Measurements from ENCODE around the gene MICA.
"Not testable (repeated sequence)": the region's sequence is repeated elsewhere in the genome, so short reads cannot be mapped to it uniquely, and the experiment has no call there.

Gene MICA

GRCh38 chr6:31414771-31415265 is 11.4 kb downstream of the MICA start:
- DNase-seq, result no peak

GRCh38 chr6:31416394-31417014 is 13.1 kb downstream of the MICA start:
- no peak for DNase-seq

DNA sequence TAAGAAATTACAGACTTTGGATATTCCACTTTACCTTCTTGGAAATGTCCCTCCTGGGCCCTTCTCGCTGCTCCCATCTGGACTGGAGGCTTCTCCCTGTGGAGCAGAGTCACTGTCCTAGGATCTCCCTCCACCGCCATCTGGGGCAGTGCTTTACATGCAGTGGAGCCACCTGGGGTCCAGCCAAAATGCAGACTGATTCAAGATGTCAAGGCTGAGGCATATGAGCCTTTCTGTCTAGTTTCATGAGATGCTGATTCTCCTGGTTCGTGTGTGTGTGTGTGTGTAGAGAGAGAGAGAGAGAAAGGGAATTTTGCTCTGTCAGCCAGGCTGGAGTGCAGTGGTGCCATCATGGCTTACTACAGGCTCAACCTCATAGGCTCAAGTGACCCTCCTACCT is 14.9 kb downstream of the MICA start:
- DNase-seq, result no peak

GRCh38 chr6:31419842-31420241 is 16.4 kb downstream of the MICA start:
- no peak for DNase-seq

DNA sequence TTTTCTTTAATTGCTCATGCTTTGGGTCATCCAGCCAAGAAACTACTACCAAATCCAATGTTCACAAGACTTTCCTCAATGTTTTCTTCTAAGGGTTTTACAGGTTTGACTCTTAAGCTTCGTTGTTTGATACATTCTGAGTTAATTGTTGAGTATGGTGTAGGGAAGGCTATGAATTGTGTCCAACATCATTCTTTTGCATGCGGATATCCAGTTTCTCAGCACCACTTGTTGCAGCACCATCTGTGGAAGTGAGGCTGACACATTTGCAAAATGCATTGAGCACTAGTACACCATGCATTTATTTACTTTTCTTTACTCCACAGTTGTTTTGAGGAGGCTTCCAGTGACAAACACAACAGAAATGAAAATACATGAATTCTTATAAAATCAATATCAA is 17.2 kb downstream of the MICA start:
- DNase-seq, result no peak

DNA sequence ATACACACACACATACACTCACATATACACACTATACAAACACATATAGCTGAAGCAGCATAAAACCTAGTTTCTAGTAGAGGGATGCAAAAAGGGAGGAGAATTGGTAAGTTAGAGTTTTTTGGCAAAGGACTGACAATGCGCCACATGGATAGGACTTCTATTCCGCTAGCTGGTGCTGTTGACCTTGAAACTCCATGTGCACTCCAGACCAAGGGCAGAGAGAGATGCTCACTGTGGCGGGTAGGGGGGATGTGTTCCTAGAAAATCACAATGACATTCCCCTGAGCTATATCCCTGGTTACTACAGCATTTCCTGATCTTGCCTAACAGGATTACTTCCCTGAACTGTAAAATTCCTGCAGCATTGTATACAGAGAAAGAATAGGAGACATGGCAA is 19.2 kb downstream of the MICA start:
- no peak for DNase-seq

GRCh38 chr6:31423550-31423949 is 20.2 kb downstream of the MICA start:
- DNase-seq, result no peak

- no peak for DNase-seq
Measured at GRCh38 chr6:31426395-31427354, 23.3 kb downstream of the MICA start.

GRCh38 chr6:31430449-31430848 is 27.1 kb downstream of the MICA start:
- no peak for DNase-seq

DNA sequence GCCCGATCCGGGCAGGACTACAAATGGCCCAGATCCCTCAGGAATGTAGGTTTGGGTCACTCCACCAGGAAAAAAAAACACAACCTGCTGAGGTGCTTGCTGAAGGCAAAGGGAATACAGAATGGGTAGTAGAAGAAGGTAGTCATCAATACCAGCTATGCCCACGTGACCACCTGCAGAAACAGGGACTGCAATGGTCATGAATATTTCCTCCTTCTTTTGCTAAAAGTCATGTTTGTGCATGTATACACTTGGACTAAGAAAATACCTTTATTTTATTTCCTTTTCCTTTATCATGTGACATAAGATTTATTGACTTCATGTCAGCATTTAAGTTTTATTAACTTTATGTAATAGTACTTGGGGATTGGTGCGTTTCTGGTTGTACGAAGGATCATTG is 31.7 kb downstream of the MICA start:
- not testable (repeated sequence) for DNase-seq

GRCh38 chr6:31438222-31438621 is 34.8 kb downstream of the MICA start:
- no peak for DNase-seq

GRCh38 chr6:31438677-31439076 is 35.3 kb downstream of the MICA start:
- DNase-seq, result no peak

- DNase-seq, result peak; percentile 69 to 93
Measured at GRCh38 chr6:31441365-31442267, 38.2 kb downstream of the MICA start.

DNA sequence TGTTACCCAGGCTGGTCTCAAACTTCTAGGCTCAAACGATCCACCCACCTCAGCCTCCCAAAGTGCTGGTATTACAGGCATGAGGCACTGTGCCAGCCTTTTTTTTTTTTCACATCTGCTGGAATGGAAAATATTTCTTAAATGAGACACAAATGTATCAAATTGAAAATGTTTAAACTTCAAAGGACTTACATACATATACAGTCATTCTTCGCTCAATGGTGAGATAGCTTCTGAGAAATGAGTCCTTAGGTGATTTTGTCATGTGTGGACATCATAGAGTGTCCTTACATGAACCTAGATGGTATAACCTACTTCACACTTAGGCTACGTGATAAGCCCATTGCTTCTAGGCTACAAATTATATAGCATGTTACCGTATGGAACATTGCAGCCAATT is 43.1 kb downstream of the MICA start:
- DNase-seq, result no peak

DNA sequence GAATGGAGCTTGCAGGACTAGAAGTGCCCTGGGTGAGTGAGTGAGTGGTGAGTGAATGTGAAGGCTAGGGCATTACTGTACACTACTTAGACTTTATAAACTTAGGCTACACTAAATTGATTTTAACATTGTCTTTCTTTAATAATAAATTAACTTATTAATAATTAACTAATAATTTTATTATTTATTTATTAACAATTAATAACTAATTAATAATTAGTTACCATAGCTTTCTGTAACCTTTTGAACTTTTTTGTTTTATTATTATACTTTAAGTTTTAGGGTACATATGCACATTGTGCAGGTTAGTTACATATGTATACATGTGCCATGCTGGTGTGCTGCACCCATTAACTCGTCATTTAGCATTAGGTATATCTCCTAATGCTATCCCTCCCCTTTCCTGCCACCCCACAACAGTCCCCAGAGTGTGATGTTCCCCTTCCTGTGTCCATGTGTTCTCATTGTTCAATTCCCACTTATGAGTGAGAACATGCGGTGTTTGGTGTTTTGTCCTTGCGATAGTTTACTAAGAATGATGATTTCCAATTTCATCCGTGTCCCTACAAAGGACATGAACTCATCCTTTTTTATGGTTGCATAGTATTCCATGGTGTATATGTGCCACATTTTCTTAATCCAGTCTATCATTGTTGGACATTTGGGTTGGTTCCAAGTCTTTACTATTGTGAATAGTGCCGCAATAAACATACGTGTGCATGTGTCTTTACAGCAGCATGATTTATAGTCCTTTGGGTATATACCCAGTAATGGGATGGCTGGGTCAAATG is 43.8 kb downstream of the MICA start:
- DNase-seq, result not testable (repeated sequence)

DNA sequence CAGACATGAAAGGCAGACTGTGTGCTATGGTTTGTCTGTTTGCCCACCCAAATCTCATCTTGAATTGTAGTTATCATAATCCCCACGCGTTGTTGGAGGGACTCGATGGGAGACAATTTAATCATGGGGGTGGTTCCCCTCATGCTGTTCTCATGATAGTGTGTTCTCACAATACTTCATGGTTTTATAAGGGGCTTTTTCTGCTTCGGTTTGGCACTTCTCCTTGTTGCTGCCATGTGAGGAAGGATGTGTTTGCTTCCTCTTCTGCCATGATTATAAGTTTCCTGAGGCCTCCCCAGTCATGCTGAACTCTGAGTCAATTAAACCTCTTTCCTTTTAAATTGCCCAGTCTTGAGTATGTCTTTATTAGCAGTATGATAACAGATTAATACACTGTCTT is 47.4 kb downstream of the MICA start:
- DNase-seq, result peak; percentile 14 to 37

DNA sequence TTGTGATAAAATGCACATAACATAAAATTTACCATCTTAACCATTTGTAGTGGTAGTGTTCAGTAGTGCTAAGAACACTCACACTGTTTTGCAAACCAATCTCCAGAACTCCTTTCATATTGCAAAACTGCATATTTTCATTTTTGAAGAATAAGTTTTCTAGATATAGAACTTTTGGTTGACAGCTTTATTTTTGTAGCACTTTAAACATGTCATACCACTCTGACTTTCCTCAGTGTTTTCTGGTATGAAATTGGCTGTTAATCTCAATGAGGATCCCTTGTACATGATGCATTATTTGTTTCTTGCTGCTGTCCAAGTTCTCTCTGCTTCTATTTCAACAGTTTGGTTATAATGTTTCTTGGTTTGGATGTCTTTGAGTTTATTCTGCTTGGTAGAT is 49.5 kb downstream of the MICA start:
- DNase-seq, result no peak

- DNase-seq, result peak; percentile 47 to 53
Measured at GRCh38 chr6:31453259-31453658, 49.9 kb downstream of the MICA start.

DNA sequence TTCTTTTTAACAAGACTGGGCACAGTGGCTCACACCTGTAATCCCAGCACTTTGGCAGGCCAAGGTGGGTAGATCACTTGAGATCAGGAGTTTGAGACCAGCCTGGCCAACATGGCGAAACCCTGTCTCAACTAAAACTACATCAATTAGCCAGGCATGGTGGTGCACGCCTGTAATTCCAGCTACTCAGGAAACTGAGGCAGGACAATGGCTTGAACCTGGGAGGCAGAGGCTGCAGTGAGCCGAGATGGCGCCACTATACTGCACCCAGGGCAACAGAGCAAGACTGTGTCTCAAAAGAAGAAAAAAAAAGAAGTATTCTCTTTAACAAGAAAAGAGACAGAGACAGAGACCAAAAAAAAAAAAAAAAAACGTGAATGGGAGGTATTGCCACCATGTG is 56.5 kb downstream of the MICA start:
- DNase-seq, result not testable (repeated sequence)

DNA sequence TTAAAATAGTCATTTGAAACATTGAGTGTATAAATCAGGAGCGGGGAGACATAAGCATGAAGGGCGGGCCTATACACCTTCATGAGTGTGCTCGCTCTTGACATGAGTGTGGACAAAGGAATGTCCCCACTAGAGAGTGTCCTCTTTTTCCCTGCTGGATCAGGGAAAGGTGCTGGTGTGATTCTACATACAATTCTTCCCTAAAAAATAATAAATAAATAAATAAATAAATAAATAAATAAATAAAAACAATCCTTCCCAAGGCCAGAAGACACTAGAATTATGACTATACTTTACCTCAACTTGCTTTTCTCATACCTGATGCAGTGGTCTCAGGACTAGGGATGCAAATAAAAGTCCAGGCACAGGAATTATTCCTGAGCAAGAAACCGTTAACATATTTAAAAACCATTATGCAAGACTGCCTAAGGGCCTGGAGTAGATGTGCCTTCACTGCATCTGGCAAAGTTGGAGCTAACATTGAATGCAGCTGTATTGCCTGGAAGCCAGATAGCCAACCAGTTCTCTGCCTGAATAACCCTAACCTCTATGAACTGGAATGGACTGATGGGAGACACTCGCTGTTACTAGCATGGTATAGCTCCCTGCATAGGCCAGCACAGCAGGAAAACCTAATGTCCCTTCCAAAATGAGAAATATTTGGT is 57.1 kb downstream of the MICA start:
- DNase-seq, result no peak
